Body of pancreas (tissue), 4 donors: ENCODE data around the gene SPATA17. TPM values are rescaled to one million over a fixed set of nuclear protein-coding genes. Genes with fewer than 3 reads are reported as not detected.

Experiments
- ATAC-seq: fragments of 150-250 bp; one replicate; pipeline ENCODE4 v1.9.1; 2016
- DNase-seq, 4 donors: peaks; one replicate each; pipeline ENCODE4 v3.0.0-alpha.2; 2019
- H3K27ac ChIP-seq, 4 donors: fragments of 200-600 bp; sonication (generic); 1 replicate in 3 of 4; 2 replicates in 1 of 4; pipeline versions ENCODE4 v1.5.1 to v1.6.1; 2016 to 2019; ENCODE audit warnings: mild to moderate bottlenecking in 1 of 4, mixed read lengths in 1 of 4, moderate library complexity in 1 of 4
- H3K27me3 ChIP-seq, 2 donors: fragments of 200-600 bp; sonication (generic); one replicate each; pipeline ENCODE4 v1.6.0; 2016; ENCODE audit warnings: mild to moderate bottlenecking in 1 of 2
- H3K36me3 ChIP-seq, 2 donors: fragments of 200-600 bp; sonication (generic); replicated peaks in 1 of 2; 2 replicates each; pipeline ENCODE4 v1.5.1; 2016; ENCODE audit warnings: low read depth in 2 of 2; ENCODE audit not compliant: insufficient read depth in 1 of 2
- H3K4me1 ChIP-seq: fragments of 200-600 bp; sonication (generic); one replicate; pipeline ENCODE4 v1.6.0; 2016
- H3K4me3 ChIP-seq, 2 donors: fragments of 200-600 bp; sonication (generic); 1 replicate in 1 of 2; 2 replicates in 1 of 2; pipeline ENCODE4 v1.5.1; 2016 to 2019
- H3K9me3 ChIP-seq, 3 donors: fragments of 200-600 bp; sonication (generic); 1 replicate in 2 of 3; 2 replicates in 1 of 3; pipeline ENCODE4 v1.5.1; 2016
- CTCF ChIP-seq, 7 experiments: fragments of 450-650 bp in 4 of 7; fragments of 200-600 bp in 3 of 7; sonication (generic) in 3 of 7; IDR thresholded peaks; one replicate each; pipeline ENCODE4 v1.5.1; 2016 to 2019; ENCODE audit warnings: antibody characterized with exemption in 7 of 7
- POLR2A ChIP-seq, 3 donors: fragments of 450-650 bp; IDR thresholded peaks; one replicate each; pipeline ENCODE4 v1.6.1; 2016; ENCODE audit warnings: antibody characterized with exemption in 3 of 3, mild to moderate bottlenecking in 2 of 3
- WGBS, 2 donors: methylation state at CpG; one replicate each; pipeline ENCODE4 v1.1.5; 2017; 5-methylcytosine and 5-hydroxymethylcytosine counted together
- intact Hi-C: fragments of 100-400 bp; cut with DNase I; formaldehyde crosslinking; loops from one replicate; pipeline ENCODE4 v1.15.1; 2023
- total RNA-seq, 2 donors: library from RNA; depleted of rRNA; stranded (reverse); fragments of >200 nt; gene quantifications; one replicate each; pipeline ENCODE4 v1.1.0, GENCODE V29; 2016

Gene SPATA17
- total RNA-seq, 2 donors from 2014 or later, result 0.52 to 2.6 TPM

- intact Hi-C loops, result no loop called here
- no peak overlapping the region for H3K4me3 ChIP-seq
- no peaks in the 10 kb centered on the region for H3K27me3 ChIP-seq
- TF ChIP-seq POLR2A (IDR thresholded peaks at IDR 0.05), result no peak
- TF ChIP-seq CTCF (IDR thresholded peaks at IDR 0.05), result no peak
- DNase-seq, result no peak
- H3K4me1 ChIP-seq, result no peaks in the 10 kb centered on the region
- no peak for ATAC-seq
- WGBS, 2 donors, result 78 to 85% methylated on average over 2 of the region's 2 CpGs
- no peak overlapping the region for H3K27ac ChIP-seq
- H3K36me3 ChIP-seq, result no peaks in the 10 kb centered on the region
- no peaks in the 10 kb centered on the region for H3K9me3 ChIP-seq
These were observed 206.5 kb downstream of the SPATA17 start for GRCh38 chr1:217837691-217838090.

- H3K36me3 ChIP-seq, result no peaks in the 10 kb centered on the region
- WGBS, 2 donors, result 65 to 86% methylated on average over 3 of the region's 3 CpGs
- TF ChIP-seq POLR2A (IDR thresholded peaks at IDR 0.05) (no peak), CTCF (IDR thresholded peaks at IDR 0.05) (no peak)
These were observed 208.0 kb downstream of the SPATA17 start for GRCh38 chr1:217839161-217839560.

GRCh38 chr1:217846733-217847132 lies 215.6 kb downstream of the SPATA17 start:
- WGBS, 2 donors, result 40 to 46% methylated on average over 1 of the region's 1 CpG
- ATAC-seq (no peak), DNase-seq (no peak)
- H3K9me3 ChIP-seq, result no peaks in the 10 kb centered on the region
- H3K27me3 ChIP-seq, result no peaks in the 10 kb centered on the region
- intact Hi-C loops, result no loop called here
- H3K36me3 ChIP-seq, result no peaks in the 10 kb centered on the region
- no peaks in the 10 kb centered on the region for H3K4me1 ChIP-seq
- TF ChIP-seq CTCF (IDR thresholded peaks at IDR 0.05) (no peak), POLR2A (IDR thresholded peaks at IDR 0.05) (no peak)
- H3K4me3 ChIP-seq, result no peak overlapping the region
- no peak overlapping the region for H3K27ac ChIP-seq

More at GRCh38 chr1:217839161-217839560, 208.0 kb downstream of the SPATA17 start:
- Histone ChIP-seq H3K4me1 (no peaks in the 10 kb centered on the region), H3K9me3 (no peaks in the 10 kb centered on the region), H3K4me3 (no peak overlapping the region), H3K27ac (no peak overlapping the region), H3K27me3 (no peaks in the 10 kb centered on the region)
- intact Hi-C loops, result no loop called here
- ATAC-seq (no peak), DNase-seq (no peak)

- no peaks in the 10 kb centered on the region for H3K4me1 ChIP-seq
- H3K9me3 ChIP-seq, result no peaks in the 10 kb centered on the region
- TF ChIP-seq CTCF (IDR thresholded peaks at IDR 0.05) (no peak), POLR2A (IDR thresholded peaks at IDR 0.05) (no peak)
- H3K27ac ChIP-seq, result no peak overlapping the region
- WGBS, 2 donors, result 80 to 87% methylated on average over 3 of the region's 3 CpGs
- ATAC-seq (no peak), DNase-seq (no peak)
- H3K4me3 ChIP-seq, result no peak overlapping the region
- no peaks in the 10 kb centered on the region for H3K36me3 ChIP-seq
- intact Hi-C loops, result no loop called here
- H3K27me3 ChIP-seq, result no peaks in the 10 kb centered on the region
These were observed 216.5 kb downstream of the SPATA17 start for GRCh38 chr1:217847643-217848042.

GRCh38 chr1:217856342-217857034 lies 225.3 kb downstream of the SPATA17 start:
- no peak for TF ChIP-seq POLR2A (IDR thresholded peaks at IDR 0.05)
- no peak for TF ChIP-seq CTCF (IDR thresholded peaks at IDR 0.05)
- no peak overlapping the region for H3K4me3 ChIP-seq
- H3K36me3 ChIP-seq, result no peaks in the 10 kb centered on the region
- DNase-seq (no peak), ATAC-seq (no peak)
- no peaks in the 10 kb centered on the region for H3K27me3 ChIP-seq
- intact Hi-C loops, result no loop called here
- no peaks in the 10 kb centered on the region for H3K9me3 ChIP-seq
- WGBS, 2 donors, result 62% methylated on average over 6 of the region's 6 CpGs
- no peaks in the 10 kb centered on the region for H3K4me1 ChIP-seq
- H3K27ac ChIP-seq, result no peak overlapping the region
